ENCODE measurements around the gene DEDD. TPM values are rescaled to one million over a fixed set of nuclear protein-coding genes. Genes with fewer than 3 reads are reported as not detected.

The DEDD gene
- total RNA-seq, 2 donors from 2014 or later = 21.8 to 28.9 TPM

DNA sequence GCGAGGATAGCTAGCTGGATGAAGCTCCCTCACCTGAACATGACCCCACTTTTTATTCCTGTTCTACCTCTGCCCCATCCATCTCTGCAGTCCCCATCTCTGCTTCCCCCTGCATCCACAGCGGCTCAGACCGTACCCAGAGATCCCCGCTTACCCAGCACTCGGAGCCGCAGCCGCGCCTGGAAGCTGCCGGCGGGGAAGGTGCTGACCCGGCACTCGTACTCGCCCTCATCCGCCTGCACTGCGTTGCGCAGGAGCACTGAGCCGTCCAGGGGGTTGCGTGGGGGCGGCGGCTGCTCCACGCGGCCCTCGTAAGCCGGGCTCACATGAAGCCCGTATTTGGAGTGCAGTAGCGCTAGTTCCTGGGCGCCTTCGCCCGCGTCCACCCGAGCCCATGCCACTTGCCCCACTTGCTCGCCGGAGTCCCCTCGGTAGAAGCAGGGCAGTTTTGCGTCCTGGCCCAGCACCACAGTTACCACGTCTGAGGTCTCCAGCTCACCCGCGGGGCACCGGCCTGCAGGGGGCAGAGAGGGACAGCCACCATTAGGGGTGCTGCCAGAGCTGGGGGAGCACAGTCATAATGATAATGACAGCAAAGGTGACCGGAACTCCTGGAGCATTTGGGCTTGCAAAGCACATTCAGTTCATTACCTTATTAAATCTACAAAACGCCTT is 52.9 kb downstream of the DEDD start:
- Histone ChIP-seq H3K27me3 (no peaks in the 10 kb centered on the region), H3K9me3 (no peaks in the 10 kb centered on the region), H3K36me3 (no peaks in the 10 kb centered on the region), H3K4me1 (no peaks in the 10 kb centered on the region), H3K4me3 (no peak overlapping the region), H3K27ac (no peak overlapping the region)
- no peak for DNase-seq (ENCODE audit: low spot score)
- TF ChIP-seq, protein P1, sequence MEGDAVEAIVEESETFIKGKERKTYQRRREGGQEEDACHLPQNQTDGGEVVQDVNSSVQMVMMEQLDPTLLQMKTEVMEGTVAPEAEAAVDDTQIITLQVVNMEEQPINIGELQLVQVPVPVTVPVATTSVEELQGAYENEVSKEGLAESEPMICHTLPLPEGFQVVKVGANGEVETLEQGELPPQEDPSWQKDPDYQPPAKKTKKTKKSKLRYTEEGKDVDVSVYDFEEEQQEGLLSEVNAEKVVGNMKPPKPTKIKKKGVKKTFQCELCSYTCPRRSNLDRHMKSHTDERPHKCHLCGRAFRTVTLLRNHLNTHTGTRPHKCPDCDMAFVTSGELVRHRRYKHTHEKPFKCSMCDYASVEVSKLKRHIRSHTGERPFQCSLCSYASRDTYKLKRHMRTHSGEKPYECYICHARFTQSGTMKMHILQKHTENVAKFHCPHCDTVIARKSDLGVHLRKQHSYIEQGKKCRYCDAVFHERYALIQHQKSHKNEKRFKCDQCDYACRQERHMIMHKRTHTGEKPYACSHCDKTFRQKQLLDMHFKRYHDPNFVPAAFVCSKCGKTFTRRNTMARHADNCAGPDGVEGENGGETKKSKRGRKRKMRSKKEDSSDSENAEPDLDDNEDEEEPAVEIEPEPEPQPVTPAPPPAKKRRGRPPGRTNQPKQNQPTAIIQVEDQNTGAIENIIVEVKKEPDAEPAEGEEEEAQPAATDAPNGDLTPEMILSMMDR (IDR thresholded peaks at IDR 0.05) = no peak

DNA sequence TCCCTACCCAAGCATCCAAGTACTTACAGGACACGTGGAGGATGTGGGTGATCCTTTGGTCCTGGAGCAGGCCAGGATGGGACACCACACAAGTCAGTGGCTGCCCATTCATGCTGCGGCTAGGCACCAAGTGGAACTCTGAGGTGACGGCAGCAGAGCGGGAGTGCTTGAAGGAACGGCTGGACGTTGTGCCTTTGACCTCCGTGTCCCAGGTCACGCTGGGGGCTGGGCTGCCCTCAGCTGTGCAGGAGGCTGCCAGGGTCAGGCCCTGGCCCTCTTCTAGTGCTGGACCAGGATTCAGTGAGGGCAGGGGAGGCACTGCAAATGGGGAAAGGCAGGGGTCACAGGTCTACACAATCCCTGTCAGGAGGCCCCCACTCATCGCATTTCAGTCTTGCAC is 55.0 kb downstream of the DEDD start:
- no peak overlapping the region for H3K4me3 ChIP-seq
- H3K27ac ChIP-seq = no peak overlapping the region
- TF ChIP-seq, protein P1 (IDR thresholded peaks at IDR 0.05) = no peak
- no peaks in the 10 kb centered on the region for H3K36me3 ChIP-seq
- no peaks in the 10 kb centered on the region for H3K27me3 ChIP-seq
- no peak for DNase-seq (ENCODE audit: low spot score)
- no peaks in the 10 kb centered on the region for H3K9me3 ChIP-seq
- no peaks in the 10 kb centered on the region for H3K4me1 ChIP-seq

DNA sequence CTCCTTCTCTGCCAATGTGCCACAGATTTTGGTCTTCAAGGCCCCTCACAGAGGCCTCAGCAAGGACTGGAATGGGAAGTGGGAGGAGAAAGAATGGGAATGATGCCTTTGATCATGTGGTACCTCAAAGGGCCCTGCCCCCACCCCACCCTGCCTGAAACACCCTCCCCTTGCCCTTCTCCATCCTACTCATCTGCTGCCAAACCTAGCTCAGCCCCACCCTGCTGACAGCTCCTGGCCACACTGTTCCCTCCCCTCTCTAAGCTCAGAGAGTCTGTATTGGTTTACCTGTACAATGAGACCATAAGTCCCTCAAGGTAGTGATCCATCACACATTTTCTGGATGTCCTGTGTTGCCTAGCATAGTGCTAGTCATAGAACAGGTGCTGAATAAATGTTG is 56.1 kb downstream of the DEDD start:
- no peak overlapping the region for H3K4me3 ChIP-seq
- H3K36me3 ChIP-seq = no peaks in the 10 kb centered on the region
- H3K27me3 ChIP-seq = no peaks in the 10 kb centered on the region
- no peak overlapping the region for H3K27ac ChIP-seq
- no peaks in the 10 kb centered on the region for H3K4me1 ChIP-seq
- H3K9me3 ChIP-seq = no peaks in the 10 kb centered on the region
- no peak for DNase-seq (ENCODE audit: low spot score)
- TF ChIP-seq, protein P1 (IDR thresholded peaks at IDR 0.05) = no peak

DNA sequence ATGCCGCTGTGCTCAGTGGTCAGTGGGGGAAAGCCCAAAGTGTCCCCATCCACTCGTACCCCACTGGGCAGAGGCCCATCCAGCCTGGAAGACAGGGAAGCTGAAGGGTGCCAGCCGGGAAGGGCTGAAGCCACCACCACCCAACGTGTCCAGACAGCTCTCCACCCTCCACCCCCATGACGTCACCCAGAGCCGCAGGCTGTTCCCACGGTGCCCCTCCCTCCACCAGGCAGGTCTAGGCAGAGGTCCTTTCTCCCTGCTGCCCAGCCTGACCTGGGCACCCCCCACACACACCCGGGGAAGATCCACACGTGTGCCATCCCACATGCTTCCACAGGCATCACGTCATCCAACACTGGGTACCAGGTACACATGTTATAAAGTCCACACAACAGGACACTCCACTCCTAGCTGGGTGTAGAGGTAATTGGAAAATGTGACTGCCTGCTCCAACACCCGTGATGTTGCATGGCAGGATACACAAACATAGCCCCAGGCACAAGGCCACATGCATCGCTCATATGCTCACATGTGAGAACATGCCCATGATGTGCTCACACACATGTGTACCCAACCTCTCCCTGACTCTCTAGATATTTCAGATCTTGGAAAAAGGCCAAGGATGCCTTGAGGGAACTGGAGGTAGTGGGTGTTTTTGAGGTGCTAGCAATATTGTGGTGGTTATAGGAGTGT is 57.6 kb downstream of the DEDD start:
- TF ChIP-seq, protein P1 (IDR thresholded peaks at IDR 0.05) = no peak
- no peaks in the 10 kb centered on the region for H3K36me3 ChIP-seq
- H3K27me3 ChIP-seq = no peaks in the 10 kb centered on the region
- no peaks in the 10 kb centered on the region for H3K4me1 ChIP-seq
- no peaks in the 10 kb centered on the region for H3K9me3 ChIP-seq
- no peak overlapping the region for H3K27ac ChIP-seq
- H3K4me3 ChIP-seq = no peak overlapping the region
- no peak for DNase-seq (ENCODE audit: low spot score)

DNA sequence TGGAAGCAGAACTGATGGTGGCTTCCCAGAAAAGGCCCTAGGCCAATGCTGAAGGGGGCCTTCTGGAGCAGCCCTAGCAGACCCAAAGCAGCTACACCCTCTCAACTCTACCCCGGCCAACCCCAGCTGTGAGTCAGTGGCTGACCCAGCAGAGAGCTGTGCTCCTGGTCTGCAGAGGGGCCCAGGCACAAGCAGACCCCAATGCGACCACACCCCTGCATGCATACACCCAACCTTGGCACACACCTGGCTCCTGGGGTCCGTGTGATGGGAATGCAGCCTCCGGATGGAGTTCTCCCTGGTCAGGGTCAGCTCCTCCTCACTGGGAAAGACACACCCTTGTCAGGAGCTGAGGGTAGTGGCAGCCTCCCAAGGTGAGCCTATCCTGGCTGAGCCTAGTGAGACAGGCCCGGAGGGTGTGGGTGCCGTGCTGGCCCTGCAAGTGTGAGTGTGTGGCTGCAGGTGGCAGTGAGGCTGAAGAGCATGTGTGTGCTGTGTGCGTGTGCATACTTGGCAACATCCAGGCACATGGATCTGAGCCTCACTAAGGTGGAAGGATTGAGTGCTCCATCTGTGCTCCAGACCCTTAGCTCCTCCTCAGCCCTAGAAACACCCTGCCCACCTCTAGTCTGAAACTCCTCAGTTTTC is 58.9 kb downstream of the DEDD start:
- Histone ChIP-seq H3K9me3 (no peaks in the 10 kb centered on the region), H3K36me3 (no peaks in the 10 kb centered on the region), H3K27me3 (no peaks in the 10 kb centered on the region), H3K4me1 (no peaks in the 10 kb centered on the region), H3K4me3 (no peak overlapping the region), H3K27ac (no peak overlapping the region)
- no peak for DNase-seq (ENCODE audit: low spot score)
- TF ChIP-seq, protein P1 (IDR thresholded peaks at IDR 0.05) = no peak
